OCI-LY7 (cell line): ENCODE results near the gene SH3RF3. TPM values are rescaled to one million over a fixed set of nuclear protein-coding genes. Genes with fewer than 3 reads are reported as not detected.
"Not testable (repeated sequence)": the region's sequence is repeated elsewhere in the genome, so short reads cannot be mapped to it uniquely, and the experiment has no call there.

Experiments used
- BruUV-seq: library from RNA; stranded (reverse); fragments of 400-500 nt; replicated peaks from 2 replicates; lab custom pipeline; 2021; lab: Mats Ljungman, UMichigan
- CTCF ChIA-PET: fragments of 300-600 bp; sonication (Branson Sonifier 250); formaldehyde crosslinking; loops from one replicate; lab custom pipeline; 2022; ENCODE audit warnings: antibody characterized with exemption; ENCODE audit not compliant: unreplicated experiment; lab: Charles Lee
- POLR2A ChIA-PET: fragments of 300-600 bp; sonication (Branson Sonifier 250); formaldehyde crosslinking; loops from one replicate; lab custom pipeline; 2022; ENCODE audit warnings: antibody characterized with exemption; lab: Charles Lee
- DNase-seq: peaks from one replicate; pipeline ENCODE4 v3.0.0-alpha.2; 2015; ENCODE audit warnings: low spot score
- H2AFZ ChIP-seq: fragments of 200-600 bp; sonication (generic), shearing (Covaris generic); 2 replicates; pipeline ENCODE4 v1.6.1; 2014; ENCODE audit warnings: mild to moderate bottlenecking, antibody characterized with exemption, low read length, moderate library complexity
- H3K27ac ChIP-seq: fragments of 200-600 bp; sonication (generic); 2 replicates; pipeline ENCODE4 v1.5.1; 2014; ENCODE audit warnings: mixed run types, low read depth, mild to moderate bottlenecking, moderate library complexity, low read length, inconsistent platforms; ENCODE audit not compliant: poor library complexity, severe bottlenecking
- H3K36me3 ChIP-seq: fragments of 200-600 bp; sonication (generic); 2 replicates; pipeline ENCODE4 v1.6.1; 2014; ENCODE audit warnings: mild to moderate bottlenecking, antibody characterized with exemption, low read length, moderate library complexity, mixed read lengths; ENCODE audit not compliant: insufficient read depth
- H3K4me1 ChIP-seq: fragments of 200-600 bp; sonication (generic); 2 replicates; pipeline ENCODE4 v1.5.1; 2014; ENCODE audit warnings: mild to moderate bottlenecking, low read length; ENCODE audit not compliant: insufficient read depth, poor library complexity, severe bottlenecking
- H3K4me2 ChIP-seq: fragments of 200-600 bp; sonication (generic); 2 replicates; pipeline ENCODE4 v1.6.1; 2014; ENCODE audit warnings: mild to moderate bottlenecking, low read length
- H3K4me3 ChIP-seq: fragments of 200-600 bp; sonication (generic); 2 replicates; pipeline ENCODE4 v1.5.1; 2014; ENCODE audit warnings: mild to moderate bottlenecking, low read depth, low read length; ENCODE audit not compliant: poor library complexity, severe bottlenecking
- H3K79me2 ChIP-seq: fragments of 200-600 bp; sonication (generic); 2 replicates; pipeline ENCODE4 v1.6.1; 2016; ENCODE audit warnings: low read depth, mild to moderate bottlenecking, low read length, moderate library complexity, mixed read lengths; ENCODE audit not compliant: insufficient read depth
- H3K9me2 ChIP-seq: fragments of 200-600 bp; sonication (generic); 2 replicates; pipeline ENCODE4 v1.6.1; 2016; ENCODE audit warnings: mild to moderate bottlenecking, low read length, mixed read lengths; ENCODE audit not compliant: insufficient read depth
- H3K9me3 ChIP-seq: fragments of 200-600 bp; sonication (generic); 2 replicates; pipeline ENCODE4 v1.6.1; 2014; ENCODE audit warnings: mild to moderate bottlenecking, mixed run types, low read length, mixed read lengths
- H4K20me1 ChIP-seq: fragments of 200-600 bp; sonication (generic); 2 replicates; pipeline ENCODE4 v1.6.1; 2014; ENCODE audit warnings: mild to moderate bottlenecking, antibody characterized with exemption, low read length, moderate library complexity, mixed read lengths; ENCODE audit not compliant: insufficient read depth
- EZH2phosphoT487 ChIP-seq: fragments of 200-600 bp; sonication (generic); IDR thresholded peaks from 2 replicates; pipeline ENCODE4 v1.6.1; 2018; ENCODE audit warnings: low read depth, borderline replicate concordance, mild to moderate bottlenecking, mixed run types, antibody characterized with exemption, low read length, moderate library complexity, mixed read lengths
- intact Hi-C: fragments of 100-400 bp; cut with micrococcal nuclease; formaldehyde crosslinking; loops from one replicate; pipeline ENCODE4 v1.10.0; 2022; ENCODE audit not compliant: unreplicated experiment
- total RNA-seq, 2 experiments: library from RNA; depleted of rRNA in 1 of 2; stranded (reverse); fragments of >200 nt in 1 of 2; shearing (Covaris generic) in 1 of 2; gene quantifications; 2 replicates each; pipeline ENCODE4 v1.2.3, GENCODE V29; 2014 to 2022
- TF ChIP-seq, protein P1 (sequence below): fragments of 200-600 bp; sonication (generic); conservative IDR thresholded peaks from 2 replicates; pipeline ENCODE4 v1.5.1; 2014; ENCODE audit warnings: mild to moderate bottlenecking, antibody characterized with exemption, low read length, moderate library complexity, mixed read lengths

Gene SH3RF3
- total RNA-seq, 2 experiments from 2014 or later = not detected

DNA sequence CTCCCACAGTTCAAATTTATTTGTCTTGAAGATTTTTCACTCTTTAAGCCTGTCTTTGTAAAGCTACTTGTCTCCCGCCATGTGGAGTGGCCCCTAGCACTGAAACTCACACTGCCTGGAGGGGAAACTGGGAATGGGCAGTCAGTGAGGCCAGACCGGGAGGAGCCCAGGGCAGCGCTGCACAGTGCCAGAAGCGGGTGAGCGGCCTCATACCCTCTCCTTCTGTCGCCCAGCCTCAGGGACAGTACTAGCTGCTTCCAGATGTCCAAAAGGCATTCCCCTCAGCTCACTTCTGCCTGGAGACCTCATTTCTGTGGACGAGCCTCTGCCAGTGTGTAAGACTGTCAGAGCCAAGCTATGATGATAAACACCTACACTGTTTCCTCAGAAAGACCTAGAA lies 404.8 kb downstream of the SH3RF3 start:
- no TSS peak for BruUV-seq
- no peak for DNase-seq
- Histone ChIP-seq H3K27ac (no peak overlapping the region), H3K4me1 (no peaks in the 10 kb centered on the region), H3K79me2 (no peaks in the 10 kb centered on the region), H2AFZ (no peak overlapping the region), H3K9me2 (no peaks in the 10 kb centered on the region), H3K4me2 (no peak overlapping the region), H3K9me3 (no peaks in the 10 kb centered on the region), H3K4me3 (no peak overlapping the region), H4K20me1 (no peaks in the 10 kb centered on the region), H3K36me3 (no peaks in the 10 kb centered on the region)
- TF ChIP-seq, protein P1, sequence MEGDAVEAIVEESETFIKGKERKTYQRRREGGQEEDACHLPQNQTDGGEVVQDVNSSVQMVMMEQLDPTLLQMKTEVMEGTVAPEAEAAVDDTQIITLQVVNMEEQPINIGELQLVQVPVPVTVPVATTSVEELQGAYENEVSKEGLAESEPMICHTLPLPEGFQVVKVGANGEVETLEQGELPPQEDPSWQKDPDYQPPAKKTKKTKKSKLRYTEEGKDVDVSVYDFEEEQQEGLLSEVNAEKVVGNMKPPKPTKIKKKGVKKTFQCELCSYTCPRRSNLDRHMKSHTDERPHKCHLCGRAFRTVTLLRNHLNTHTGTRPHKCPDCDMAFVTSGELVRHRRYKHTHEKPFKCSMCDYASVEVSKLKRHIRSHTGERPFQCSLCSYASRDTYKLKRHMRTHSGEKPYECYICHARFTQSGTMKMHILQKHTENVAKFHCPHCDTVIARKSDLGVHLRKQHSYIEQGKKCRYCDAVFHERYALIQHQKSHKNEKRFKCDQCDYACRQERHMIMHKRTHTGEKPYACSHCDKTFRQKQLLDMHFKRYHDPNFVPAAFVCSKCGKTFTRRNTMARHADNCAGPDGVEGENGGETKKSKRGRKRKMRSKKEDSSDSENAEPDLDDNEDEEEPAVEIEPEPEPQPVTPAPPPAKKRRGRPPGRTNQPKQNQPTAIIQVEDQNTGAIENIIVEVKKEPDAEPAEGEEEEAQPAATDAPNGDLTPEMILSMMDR = no peak
- TF ChIP-seq EZH2phosphoT487 = no peak
- intact Hi-C loops = no loop called here
- ChIA-PET CTCF (no interaction called here), POLR2A (no interaction called here)

DNA sequence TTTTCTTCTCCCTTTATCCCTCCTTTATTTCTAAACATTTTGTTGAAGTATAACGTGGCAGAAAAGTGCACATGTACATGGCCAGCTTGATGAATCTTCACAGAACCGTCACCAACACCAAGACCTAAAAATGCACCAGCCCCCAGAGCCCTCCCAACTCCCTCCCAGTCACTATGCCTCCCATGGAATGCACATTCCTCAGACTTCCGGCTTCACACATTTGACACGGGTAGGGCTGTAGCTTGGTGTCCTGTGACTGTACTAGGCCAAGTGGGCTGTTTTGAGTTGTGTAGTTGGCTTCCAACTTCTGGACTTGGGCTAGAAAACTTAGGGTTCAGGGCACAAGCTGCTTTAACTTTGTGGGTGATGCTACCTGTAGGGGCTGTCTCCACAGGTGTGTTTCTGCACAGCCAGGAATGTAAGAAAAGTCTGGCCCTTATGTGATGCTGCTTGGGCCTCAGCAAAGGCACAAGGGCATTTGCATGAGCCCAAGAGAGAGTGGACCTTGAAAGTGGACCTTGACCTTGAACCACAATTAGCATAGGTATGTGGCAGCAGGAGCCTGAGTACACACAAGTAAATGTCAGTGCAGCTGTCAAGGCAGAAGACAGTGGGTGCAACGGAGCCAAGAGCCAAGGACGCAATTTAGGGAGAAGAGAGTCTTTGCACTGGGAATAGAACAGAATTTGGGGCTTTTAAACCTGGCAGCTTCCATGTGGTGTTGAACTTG lies 406.4 kb downstream of the SH3RF3 start:
- intact Hi-C loops = no loop called here
- Histone ChIP-seq H2AFZ (no peak overlapping the region), H3K9me2 (no peaks in the 10 kb centered on the region), H3K79me2 (no peaks in the 10 kb centered on the region), H3K27ac (no peak overlapping the region), H3K4me1 (no peaks in the 10 kb centered on the region), H4K20me1 (no peaks in the 10 kb centered on the region), H3K9me3 (no peaks in the 10 kb centered on the region), H3K4me3 (no peak overlapping the region), H3K4me2 (no peak overlapping the region), H3K36me3 (no peaks in the 10 kb centered on the region)
- BruUV-seq = no TSS peak
- TF ChIP-seq, protein P1 = no peak
- TF ChIP-seq EZH2phosphoT487 = no peak
- POLR2A ChIA-PET = no interaction called here
- CTCF ChIA-PET = no interaction called here
- DNase-seq = no peak

DNA sequence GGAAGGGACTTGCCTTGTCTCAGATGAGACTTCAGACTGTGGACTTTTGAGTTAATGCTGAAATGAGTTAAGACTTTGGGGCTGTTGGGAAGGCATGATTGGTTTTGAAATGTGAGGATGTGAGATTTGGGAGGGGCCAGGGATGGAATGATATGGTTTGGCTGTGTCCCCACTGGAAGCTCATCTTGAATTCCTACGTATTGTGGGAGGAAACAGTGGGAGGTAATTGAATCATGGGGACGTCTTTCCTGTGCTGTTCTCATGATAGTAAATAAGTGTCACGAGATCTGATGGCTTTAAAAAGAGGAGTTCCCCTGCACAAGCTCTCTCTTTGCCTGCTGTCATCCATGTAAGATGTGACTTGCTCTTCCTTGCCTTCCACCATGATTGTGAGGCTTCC lies 407.6 kb downstream of the SH3RF3 start:
- H3K27ac ChIP-seq, intact Hi-C loops, H3K4me1 ChIP-seq, H4K20me1 ChIP-seq, BruUV-seq, H3K79me2 ChIP-seq, POLR2A ChIA-PET, H2AFZ ChIP-seq, H3K9me3 ChIP-seq, H3K36me3 ChIP-seq, CTCF ChIA-PET, H3K4me2 ChIP-seq, H3K4me3 ChIP-seq, DNase-seq, H3K9me2 ChIP-seq: not testable (repeated sequence)
